ENCODE measurements around the gene SYNE4. TPM values are rescaled to one million over a fixed set of nuclear protein-coding genes. Genes with fewer than 3 reads are reported as not detected.

The SYNE4 gene
- total and polyA plus RNA-seq, 2 of the 13 experiments (the other 11 are each of a cell fraction or from before 2014, with no cell fraction given) = 13.7 to 23.0 TPM

GRCh38 chr19:36054119-36054732, 45.6 kb upstream of the SYNE4 start, which contains the start of gene THAP8 (continued):
- TF ChIP-seq, protein P1, sequence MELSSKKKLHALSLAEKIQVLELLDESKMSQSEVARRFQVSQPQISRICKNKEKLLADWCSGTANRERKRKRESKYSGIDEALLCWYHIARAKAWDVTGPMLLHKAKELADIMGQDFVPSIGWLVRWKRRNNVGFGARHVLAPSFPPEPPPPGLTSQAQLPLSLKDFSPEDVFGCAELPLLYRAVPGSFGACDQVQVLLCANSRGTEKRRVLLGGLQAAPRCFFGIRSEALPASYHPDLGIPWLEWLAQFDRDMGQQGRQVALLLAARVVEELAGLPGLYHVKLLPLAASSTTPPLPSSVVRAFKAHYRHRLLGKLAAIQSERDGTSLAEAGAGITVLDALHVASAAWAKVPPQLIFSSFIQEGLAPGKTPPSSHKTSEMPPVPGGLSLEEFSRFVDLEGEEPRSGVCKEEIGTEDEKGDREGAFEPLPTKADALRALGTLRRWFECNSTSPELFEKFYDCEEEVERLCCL (CRISPR knock-in tag; IDR thresholded peaks at IDR 0.05; ENCODE audit: borderline replicate concordance) = peak; percentile 93; the same call in 1 of the 2 replicates
- TF ChIP-seq FOXM1 (CRISPR knock-in tag; IDR thresholded peaks at IDR 0.05) (no peak), MAF1 (CRISPR knock-in tag; IDR thresholded peaks at IDR 0.05; ENCODE audit: borderline replicate concordance) (0 out of 2 replicates have a peak, but pooled peaks have one; percentile 29), RARA (CRISPR knock-in tag; IDR thresholded peaks at IDR 0.05) (peak; percentile 53; the same call in 1 of the 2 replicates), ZNF563 (CRISPR knock-in tag; IDR thresholded peaks at IDR 0.05) (no peak), ZKSCAN8 (CRISPR knock-in tag; IDR thresholded peaks at IDR 0.05; ENCODE audit: borderline replicate concordance) (no peak), ZNF337 (CRISPR knock-in tag; IDR thresholded peaks at IDR 0.05; ENCODE audit: borderline replicate concordance, low read depth) (peak; percentile 82; the same call in 1 of the 2 replicates), DNMT1 (CRISPR knock-in tag; IDR thresholded peaks at IDR 0.05) (no peak), PHF8 (CRISPR knock-in tag; IDR thresholded peaks at IDR 0.05) (peak; percentile 83), MBNL3 (CRISPR knock-in tag; conservative IDR thresholded peaks at IDR 0.05) (no peak), ZNF224 (CRISPR knock-in tag; IDR thresholded peaks at IDR 0.05) (peak; percentile 82; the same call in 1 of the 2 replicates), TCF12 (IDR thresholded peaks at IDR 0.05) (no peak), TCF12 (CRISPR knock-in tag; IDR thresholded peaks at IDR 0.05) (peak; percentile 72; the same call in 1 of the 2 replicates), SP1 (IDR thresholded peaks at IDR 0.05) (no peak), SP1 (CRISPR knock-in tag; IDR thresholded peaks at IDR 0.05) (peak; percentile 88), DBP (CRISPR knock-in tag; IDR thresholded peaks at IDR 0.05; ENCODE audit: not compliant biosample characterization) (peak; percentile 30), ZSCAN22 (CRISPR knock-in tag; IDR thresholded peaks at IDR 0.05) (no peak), PITX1 (CRISPR knock-in tag; IDR thresholded peaks at IDR 0.05) (peak; percentile 88), CEBPZ (IDR thresholded peaks at IDR 0.05; ENCODE audit: low read length) (no peak), DMAP1 (CRISPR knock-in tag; IDR thresholded peaks at IDR 0.05) (peak; percentile 73; the same call in 1 of the 2 replicates), SALL1 (CRISPR knock-in tag; IDR thresholded peaks at IDR 0.05) (peak; percentile 90)
- TF ChIP-seq, protein P2, sequence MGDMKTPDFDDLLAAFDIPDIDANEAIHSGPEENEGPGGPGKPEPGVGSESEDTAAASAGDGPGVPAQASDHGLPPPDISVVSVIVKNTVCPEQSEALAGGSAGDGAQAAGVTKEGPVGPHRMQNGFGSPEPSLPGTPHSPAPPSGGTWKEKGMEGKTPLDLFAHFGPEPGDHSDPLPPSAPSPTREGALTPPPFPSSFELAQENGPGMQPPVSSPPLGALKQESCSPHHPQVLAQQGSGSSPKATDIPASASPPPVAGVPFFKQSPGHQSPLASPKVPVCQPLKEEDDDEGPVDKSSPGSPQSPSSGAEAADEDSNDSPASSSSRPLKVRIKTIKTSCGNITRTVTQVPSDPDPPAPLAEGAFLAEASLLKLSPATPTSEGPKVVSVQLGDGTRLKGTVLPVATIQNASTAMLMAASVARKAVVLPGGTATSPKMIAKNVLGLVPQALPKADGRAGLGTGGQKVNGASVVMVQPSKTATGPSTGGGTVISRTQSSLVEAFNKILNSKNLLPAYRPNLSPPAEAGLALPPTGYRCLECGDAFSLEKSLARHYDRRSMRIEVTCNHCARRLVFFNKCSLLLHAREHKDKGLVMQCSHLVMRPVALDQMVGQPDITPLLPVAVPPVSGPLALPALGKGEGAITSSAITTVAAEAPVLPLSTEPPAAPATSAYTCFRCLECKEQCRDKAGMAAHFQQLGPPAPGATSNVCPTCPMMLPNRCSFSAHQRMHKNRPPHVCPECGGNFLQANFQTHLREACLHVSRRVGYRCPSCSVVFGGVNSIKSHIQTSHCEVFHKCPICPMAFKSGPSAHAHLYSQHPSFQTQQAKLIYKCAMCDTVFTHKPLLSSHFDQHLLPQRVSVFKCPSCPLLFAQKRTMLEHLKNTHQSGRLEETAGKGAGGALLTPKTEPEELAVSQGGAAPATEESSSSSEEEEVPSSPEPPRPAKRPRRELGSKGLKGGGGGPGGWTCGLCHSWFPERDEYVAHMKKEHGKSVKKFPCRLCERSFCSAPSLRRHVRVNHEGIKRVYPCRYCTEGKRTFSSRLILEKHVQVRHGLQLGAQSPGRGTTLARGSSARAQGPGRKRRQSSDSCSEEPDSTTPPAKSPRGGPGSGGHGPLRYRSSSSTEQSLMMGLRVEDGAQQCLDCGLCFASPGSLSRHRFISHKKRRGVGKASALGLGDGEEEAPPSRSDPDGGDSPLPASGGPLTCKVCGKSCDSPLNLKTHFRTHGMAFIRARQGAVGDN (CRISPR knock-in tag; IDR thresholded peaks at IDR 0.05) = peak; percentile 95

Data from HepG2 (cell line).